ENCODE measurements around the gene HPF1.

DNA sequence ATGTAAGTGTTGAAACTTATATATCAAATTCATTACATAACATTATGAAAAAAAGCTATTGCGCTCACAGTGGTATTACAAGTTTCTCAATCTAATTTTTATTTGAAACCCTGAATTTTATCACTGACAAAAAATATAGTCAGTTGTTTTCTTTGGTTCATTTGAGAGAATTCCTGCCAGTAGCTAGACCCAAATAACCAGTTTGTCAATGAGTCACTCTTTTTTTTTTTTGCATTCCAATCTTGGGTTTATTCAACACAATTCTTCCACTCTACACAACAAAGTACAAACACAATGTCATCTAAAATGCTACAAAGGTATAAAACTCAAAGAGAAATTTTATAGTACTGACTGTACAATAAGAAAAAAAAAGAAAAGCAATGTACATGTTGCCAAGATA lies 13.1 kb downstream of the HPF1 start:
- TF ChIP-seq, protein P1, sequence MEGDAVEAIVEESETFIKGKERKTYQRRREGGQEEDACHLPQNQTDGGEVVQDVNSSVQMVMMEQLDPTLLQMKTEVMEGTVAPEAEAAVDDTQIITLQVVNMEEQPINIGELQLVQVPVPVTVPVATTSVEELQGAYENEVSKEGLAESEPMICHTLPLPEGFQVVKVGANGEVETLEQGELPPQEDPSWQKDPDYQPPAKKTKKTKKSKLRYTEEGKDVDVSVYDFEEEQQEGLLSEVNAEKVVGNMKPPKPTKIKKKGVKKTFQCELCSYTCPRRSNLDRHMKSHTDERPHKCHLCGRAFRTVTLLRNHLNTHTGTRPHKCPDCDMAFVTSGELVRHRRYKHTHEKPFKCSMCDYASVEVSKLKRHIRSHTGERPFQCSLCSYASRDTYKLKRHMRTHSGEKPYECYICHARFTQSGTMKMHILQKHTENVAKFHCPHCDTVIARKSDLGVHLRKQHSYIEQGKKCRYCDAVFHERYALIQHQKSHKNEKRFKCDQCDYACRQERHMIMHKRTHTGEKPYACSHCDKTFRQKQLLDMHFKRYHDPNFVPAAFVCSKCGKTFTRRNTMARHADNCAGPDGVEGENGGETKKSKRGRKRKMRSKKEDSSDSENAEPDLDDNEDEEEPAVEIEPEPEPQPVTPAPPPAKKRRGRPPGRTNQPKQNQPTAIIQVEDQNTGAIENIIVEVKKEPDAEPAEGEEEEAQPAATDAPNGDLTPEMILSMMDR (IDR thresholded peaks at IDR 0.05): no peak
- no peak for TF ChIP-seq POLR2A (IDR thresholded peaks at IDR 0.05)
